CD14-positive monocyte (primary cell): ENCODE results near the gene REC8. TPM values are rescaled to one million over a fixed set of nuclear protein-coding genes. Genes with fewer than 3 reads are reported as not detected.
"Not testable (repeated sequence)": the region's sequence is repeated elsewhere in the genome, so short reads cannot be mapped to it uniquely, and the experiment has no call there.

Experiments
- DNase-seq, 3 donors: peaks; one replicate each; pipeline ENCODE4 v3.0.0-alpha.2; 2011 to 2022
- H2AFZ ChIP-seq: 2 replicates; pipeline ENCODE4 v1.6.0; 2012; ENCODE audit warnings: mild to moderate bottlenecking, low read depth, low read length, inconsistent platforms; ENCODE audit not compliant: insufficient read depth, poor library complexity, severe bottlenecking
- H3K27ac ChIP-seq, 2 donors: 1 replicate in 1 of 2; 2 replicates in 1 of 2; pipeline ENCODE4 v1.5.1; 2012 to 2013; ENCODE audit warnings: low read length in 2 of 2, control low read depth in 1 of 2, inconsistent platforms in 1 of 2, low read depth in 1 of 2, mild to moderate bottlenecking in 1 of 2
- H3K27me3 ChIP-seq, 2 donors: one replicate each; pipeline versions ENCODE4 v1.6.0 to v1.6.1; 2011 to 2013; ENCODE audit warnings: low read length in 2 of 2; ENCODE audit not compliant: control insufficient read depth in 2 of 2, insufficient read depth in 2 of 2
- H3K36me3 ChIP-seq, 2 donors: replicated peaks in 1 of 2; 1 replicate in 1 of 2; 2 replicates in 1 of 2; pipeline versions ENCODE4 v1.5.1 to v1.6.1; 2012 to 2013; ENCODE audit warnings: low read length in 2 of 2, control low read depth in 1 of 2, inconsistent platforms in 1 of 2, mild to moderate bottlenecking in 1 of 2; ENCODE audit not compliant: insufficient read depth in 2 of 2, control insufficient read depth in 1 of 2
- H3K4me1 ChIP-seq, 2 donors: 1 replicate in 1 of 2; 2 replicates in 1 of 2; pipeline versions ENCODE4 v1.5.1 to v1.6.1; 2012 to 2013; ENCODE audit warnings: low read length in 2 of 2, control low read depth in 1 of 2, inconsistent platforms in 1 of 2, mild to moderate bottlenecking in 1 of 2, moderate library complexity in 1 of 2; ENCODE audit not compliant: insufficient read depth in 2 of 2, control insufficient read depth in 1 of 2
- H3K4me2 ChIP-seq: replicated peaks from 2 replicates; pipeline ENCODE3; 2012; ENCODE audit warnings: low read length, moderate library complexity, mild to moderate bottlenecking; ENCODE audit not compliant: poor library complexity, severe bottlenecking; ENCODE audit errors: extremely low read depth
- H3K4me3 ChIP-seq, 3 experiments: fragments of 200-600 bp in 1 of 3; sonication (generic) in 1 of 3; replicated peaks in 1 of 3; 1 replicate in 2 of 3; 2 replicates in 1 of 3; pipeline ENCODE4 v1.5.1; 2011 to 2013; ENCODE audit warnings: low read length in 3 of 3, mild to moderate bottlenecking in 3 of 3, control low read depth in 2 of 3, low read depth in 2 of 3, inconsistent platforms in 1 of 3, moderate library complexity in 1 of 3
- H3K79me2 ChIP-seq: 2 replicates; pipeline ENCODE4 v1.6.0; 2012; ENCODE audit warnings: mild to moderate bottlenecking, control low read depth, inconsistent platforms, low read length, moderate library complexity; ENCODE audit not compliant: insufficient read depth
- H3K9ac ChIP-seq: 2 replicates; pipeline ENCODE4 v1.6.0; 2017; ENCODE audit warnings: low read length, mild to moderate bottlenecking; ENCODE audit not compliant: insufficient read depth, poor library complexity, severe bottlenecking
- H3K9me3 ChIP-seq, 2 donors: replicated peaks in 1 of 2; 1 replicate in 1 of 2; 2 replicates in 1 of 2; pipeline versions ENCODE4 v1.5.1 to v1.6.1; 2012 to 2013; ENCODE audit warnings: low read length in 2 of 2, control low read depth in 1 of 2; ENCODE audit not compliant: control insufficient read depth in 1 of 2, insufficient read depth in 1 of 2
- H4K20me1 ChIP-seq: 2 replicates; pipeline ENCODE4 v1.6.0; 2012; ENCODE audit warnings: mild to moderate bottlenecking, low read length, control low read depth, moderate library complexity; ENCODE audit not compliant: insufficient read depth
- H3K27ac Mint-ChIP-seq, 7 donors: one replicate each; pipeline ENCODE4 v1.8.0; 2020; ENCODE audit warnings: mild to moderate bottlenecking in 7 of 7, mixed read lengths in 7 of 7, moderate library complexity in 6 of 7, inconsistent platforms in 2 of 7
- H3K27me3 Mint-ChIP-seq, 3 donors: one replicate each; pipeline ENCODE4 v1.8.0; 2021 to 2022; ENCODE audit warnings: low read depth in 3 of 3, mild to moderate bottlenecking in 3 of 3, mixed read lengths in 3 of 3, moderate library complexity in 3 of 3, inconsistent platforms in 1 of 3
- H3K36me3 Mint-ChIP-seq, 2 donors: one replicate each; pipeline ENCODE4 v1.8.0; 2020; ENCODE audit warnings: mixed read lengths in 2 of 2, inconsistent platforms in 1 of 2, mild to moderate bottlenecking in 1 of 2
- H3K4me1 Mint-ChIP-seq: one replicate; pipeline ENCODE4 v1.8.0; 2020; ENCODE audit warnings: mild to moderate bottlenecking, mixed read lengths
- H3K4me3 Mint-ChIP-seq, 2 donors: one replicate each; pipeline ENCODE4 v1.8.0; 2020; ENCODE audit warnings: mild to moderate bottlenecking in 2 of 2, mixed read lengths in 2 of 2, moderate library complexity in 1 of 2
- H3K9me3 Mint-ChIP-seq, 7 donors: one replicate each; pipeline ENCODE4 v1.8.0; 2020 to 2022; ENCODE audit warnings: mixed read lengths in 7 of 7, mild to moderate bottlenecking in 6 of 7, moderate library complexity in 6 of 7, inconsistent platforms in 2 of 7
- CTCF ChIP-seq: fragments of 200-600 bp; IDR thresholded peaks from one replicate; pipeline ENCODE4 v1.8.0; 2022; ENCODE audit warnings: antibody characterized with exemption, mild to moderate bottlenecking
- WGBS: methylation state at CpG from one replicate; pipeline ENCODE4 v1.1.5; 2013; ENCODE audit warnings: missing lambda C conversion rate; ENCODE audit not compliant: insufficient coverage; 5-methylcytosine and 5-hydroxymethylcytosine counted together
- intact Hi-C, 2 donors: fragments of 100-400 bp; cut with micrococcal nuclease; formaldehyde crosslinking; loops; one replicate each; pipeline versions ENCODE4 v1.15.0 to v1.15.1; 2023
- polyA plus RNA-seq, 3 donors: library from polyadenylated mRNA; depleted of rRNA in 1 of 3; unstranded in 2 of 3; stranded (reverse) in 1 of 3; fragments of 300-500 nt in 2 of 3; fragments of >200 nt in 1 of 3; fragmentation: Illumina TruSeq in 2 of 3; gene quantifications; 1 replicate in 2 of 3; 2 replicates in 1 of 3; pipeline ENCODE4 v1.2.3, GENCODE V29; 2012 to 2021

REC8 gene
- polyA plus RNA-seq, 3 donors, result 1.4 to 46.4 (median 2.3) TPM

DNA sequence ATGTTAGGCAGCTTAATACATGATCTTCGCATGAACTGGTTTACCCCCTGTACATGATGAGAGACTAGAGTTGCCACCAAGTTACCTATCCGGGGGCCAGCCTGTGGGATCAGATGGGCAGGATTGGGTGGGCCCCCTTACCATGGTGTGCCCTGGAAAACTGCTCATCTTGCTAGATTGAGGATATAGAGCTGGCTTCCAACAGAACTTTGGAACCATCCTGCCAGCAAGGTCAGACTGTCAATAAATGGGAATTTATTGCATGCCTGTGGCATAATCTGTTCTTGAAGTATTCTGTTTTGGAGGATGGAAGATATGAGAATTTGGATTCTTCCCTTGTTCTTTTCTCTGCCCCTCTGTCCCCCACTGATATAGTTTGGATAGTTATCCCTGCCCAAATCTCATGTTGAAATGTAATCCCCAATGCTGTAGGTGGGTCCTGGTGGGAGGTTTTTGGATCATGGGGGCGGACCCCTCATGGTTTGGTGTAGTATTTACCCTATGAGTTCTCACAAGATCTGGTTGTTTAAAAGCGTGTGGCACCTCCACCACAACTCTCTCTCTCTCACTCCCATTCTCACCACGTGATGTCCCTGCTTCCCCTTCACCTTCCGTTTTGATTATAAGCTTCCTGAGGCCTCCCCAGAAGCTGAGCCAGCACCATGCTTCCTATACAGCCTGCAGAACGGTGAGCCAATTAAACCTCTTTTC lies 27.1 kb downstream of the REC8 start:
- peaks cover 34 to 53% of the 10 kb centered on the region in 2 donors for H3K36me3 Mint-ChIP-seq
- H3K79me2 ChIP-seq, result peaks cover 50% of the 10 kb centered on the region
- no peak overlapping the region for H3K4me3 ChIP-seq
- no peaks in the 10 kb centered on the region for H3K27me3 Mint-ChIP-seq
- H3K4me3 Mint-ChIP-seq, result no peak overlapping the region
- peaks cover 8 to 26% of the 10 kb centered on the region in 2 donors for H3K36me3 ChIP-seq
- TF ChIP-seq CTCF, result no peak
- H3K27me3 ChIP-seq, result no peaks in the 10 kb centered on the region
- peaks cover 33% of the 10 kb centered on the region for H3K4me1 Mint-ChIP-seq
- no peak overlapping the region for H3K27ac ChIP-seq
- H3K4me1 ChIP-seq, result peaks cover 23 to 30% of the 10 kb centered on the region in 2 donors
- peaks cover 6 to 23% (median 15%) of the 10 kb centered on the region in 7 donors for H3K9me3 Mint-ChIP-seq
- intact Hi-C loops, result loop anchor here (5.0 kb wide), 1 partner anchor 33 kb away; the partner anchor contains the start of genes GMPR2 (in 2 of the 2) and NEDD8 (in 2 of the 2)
- no peak overlapping the region for H3K9ac ChIP-seq
- H2AFZ ChIP-seq, result no peak overlapping the region
- 57% methylated on average over 4 of the region's 7 CpGs for WGBS
- no peaks in the 10 kb centered on the region for H4K20me1 ChIP-seq
- H3K27ac Mint-ChIP-seq, result peak overlapping the region in 3 of 7 donors; percentile 22 to 61 (median 54)
- peaks cover 0 to 9% of the 10 kb centered on the region in 2 donors for H3K9me3 ChIP-seq
- no peak for DNase-seq
- H3K4me2 ChIP-seq, result no peak overlapping the region

GRCh38 chr14:24202538-24202937 lies 30.7 kb downstream of the REC8 start:
- not testable (repeated sequence) for H3K4me2 ChIP-seq

DNA sequence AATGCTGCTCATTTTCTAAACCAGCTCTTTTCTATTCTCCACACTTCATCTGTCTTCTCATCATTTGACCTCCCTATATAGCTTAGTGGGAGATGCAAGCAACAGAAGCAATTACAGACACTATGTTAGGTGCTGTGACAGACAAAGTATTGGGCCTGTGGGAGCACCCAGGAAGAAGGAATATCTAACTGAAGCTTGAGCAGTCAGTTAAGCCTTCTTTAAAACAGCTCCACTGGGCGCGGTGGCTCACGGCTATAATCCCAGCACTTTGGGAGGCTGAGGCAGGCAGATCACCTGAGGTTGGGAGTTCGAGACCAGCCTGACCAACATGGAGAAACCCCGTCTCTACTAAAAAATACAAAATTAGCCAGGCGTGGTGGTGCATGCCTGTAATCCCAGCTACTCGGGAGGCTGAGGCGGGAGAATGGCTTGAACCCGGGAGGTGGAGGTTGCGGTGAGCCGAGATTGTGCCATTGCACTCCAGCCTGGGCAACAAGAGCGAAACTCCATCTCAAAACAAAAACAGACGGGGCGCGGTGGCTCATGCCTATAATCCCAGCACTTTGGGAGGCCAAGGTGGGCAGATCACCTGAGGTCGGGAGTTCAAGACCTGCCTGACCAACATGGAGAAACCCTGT lies 31.5 kb downstream of the REC8 start:
- 100% methylated on average over 2 of the region's 16 CpGs for whole genome bisulfite sequencing
- intact Hi-C loops, H3K27ac ChIP-seq, H3K9ac ChIP-seq, H3K27ac Mint-ChIP-seq, H3K27me3 ChIP-seq, H3K4me3 ChIP-seq, DNase-seq, H3K9me3 ChIP-seq, H3K4me2 ChIP-seq, H3K27me3 Mint-ChIP-seq, H3K4me1 ChIP-seq, H3K4me3 Mint-ChIP-seq, H2AFZ ChIP-seq: not testable (repeated sequence)
- Histone ChIP-seq H4K20me1 (peaks cover 34% of the 10 kb centered on the region), H3K36me3 (peaks cover 39 to 67% of the 10 kb centered on the region in 2 donors), H3K79me2 (peaks cover 18% of the 10 kb centered on the region)
- Mint-ChIP-seq H3K36me3 (peaks cover 71 to 84% of the 10 kb centered on the region in 2 donors), H3K9me3 (peaks cover 6 to 23% (median 15%) of the 10 kb centered on the region in 7 donors), H3K4me1 (peaks cover 10% of the 10 kb centered on the region)

More at GRCh38 chr14:24202538-24202937, 30.7 kb downstream of the REC8 start:
- 100% methylated on average over 8 of the region's 8 CpGs for WGBS
- H3K9me3 ChIP-seq, H2AFZ ChIP-seq, H3K9ac ChIP-seq, H3K4me3 ChIP-seq, H3K27me3 ChIP-seq, H3K27ac Mint-ChIP-seq, H3K4me1 ChIP-seq, H3K27ac ChIP-seq, DNase-seq, H3K27me3 Mint-ChIP-seq, intact Hi-C loops, H3K4me3 Mint-ChIP-seq: not testable (repeated sequence)
- Histone ChIP-seq H3K79me2 (peaks cover 20% of the 10 kb centered on the region), H4K20me1 (peaks cover 26% of the 10 kb centered on the region), H3K36me3 (peaks cover 32 to 59% of the 10 kb centered on the region in 2 donors)
- peaks cover 64 to 81% of the 10 kb centered on the region in 2 donors for H3K36me3 Mint-ChIP-seq
- H3K9me3 Mint-ChIP-seq, result peaks cover 6 to 23% (median 15%) of the 10 kb centered on the region in 7 donors
- H3K4me1 Mint-ChIP-seq, result peaks cover 12% of the 10 kb centered on the region
